Spinal cord (tissue), 10 donors: Measurements from ENCODE around the gene MCU. TPM values are rescaled to one million over a fixed set of nuclear protein-coding genes. Genes with fewer than 3 reads are reported as not detected.
"Not testable (repeated sequence)": the region's sequence is repeated elsewhere in the genome, so short reads cannot be mapped to it uniquely, and the experiment has no call there.

ENCODE experiments used
- DNase-seq, 6 donors: peaks; one replicate each; pipeline versions ENCODE4 v3.0.0 to v3.0.0-alpha.2; 2013 to 2015; ENCODE audit warnings: low spot score in 6 of 6, low read depth in 4 of 6
- H3K27ac ChIP-seq: one replicate; pipeline ENCODE4 v1.5.1; 2013; ENCODE audit warnings: low read depth, low read length, control low read depth
- H3K27me3 ChIP-seq: one replicate; pipeline ENCODE4 v1.6.1; 2013; ENCODE audit warnings: low read length; ENCODE audit not compliant: control insufficient read depth, insufficient read depth
- H3K36me3 ChIP-seq: one replicate; pipeline ENCODE4 v1.6.1; 2013; ENCODE audit warnings: low read length; ENCODE audit not compliant: control insufficient read depth, insufficient read depth
- H3K4me1 ChIP-seq: one replicate; pipeline ENCODE4 v1.6.1; 2013; ENCODE audit warnings: low read length; ENCODE audit not compliant: control insufficient read depth, insufficient read depth
- H3K4me3 ChIP-seq: one replicate; pipeline ENCODE4 v1.5.1; 2013; ENCODE audit warnings: low read depth, low read length, control low read depth
- H3K9me3 ChIP-seq: one replicate; pipeline ENCODE4 v1.6.1; 2013; ENCODE audit warnings: low read length; ENCODE audit not compliant: control insufficient read depth, insufficient read depth
- WGBS: methylation state at CpG from one replicate; pipeline ENCODE4 v1.1.5; 2013; ENCODE audit warnings: missing lambda C conversion rate; ENCODE audit not compliant: insufficient coverage; 5-methylcytosine and 5-hydroxymethylcytosine counted together
- polyA plus RNA-seq, 2 donors: library from polyadenylated mRNA; unstranded; fragments of 120-200 nt; gene quantifications; one replicate each; pipeline ENCODE4 v1.2.1, GENCODE V29; 2013; ENCODE audit not compliant: insufficient read length in 2 of 2
- total RNA-seq, 2 donors: library from RNA; depleted of rRNA in 1 of 2; stranded (reverse); fragments of 120-200 nt in 1 of 2; fragments of >200 nt in 1 of 2; gene quantifications; one replicate each; pipeline versions ENCODE4 v1.2.3 to v1.2.4, GENCODE V29; 2013 to 2014
- donor health status: healthy.

The MCU gene
- total and polyA plus RNA-seq, 4 donors = 39.2 to 55.2 (median 42.2) TPM

DNA sequence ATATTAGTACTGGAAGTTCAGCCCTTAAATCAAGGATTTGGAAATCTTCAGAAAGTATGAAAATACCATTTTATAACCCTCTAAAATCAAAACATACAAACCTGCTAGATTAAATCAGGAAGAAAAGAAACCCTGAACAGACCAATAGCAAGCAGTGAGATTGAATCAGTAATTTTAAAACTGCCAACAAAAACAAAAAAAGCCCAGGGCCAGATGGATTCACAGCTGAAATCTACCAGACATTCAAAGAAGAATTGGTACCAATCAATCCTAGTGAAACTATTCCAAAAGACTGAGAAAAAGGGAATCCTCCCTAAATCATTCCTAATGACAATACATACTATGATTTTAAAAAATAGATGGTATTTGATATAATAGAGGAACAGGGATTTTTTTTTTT lies 70.1 kb downstream of the MCU start:
- H3K36me3 ChIP-seq = no peaks in the 10 kb centered on the region
- H3K27ac ChIP-seq = peak overlapping the region; percentile 29
- H3K4me1 ChIP-seq = no peaks in the 10 kb centered on the region
- no peaks in the 10 kb centered on the region for H3K9me3 ChIP-seq
- H3K4me3 ChIP-seq = no peak overlapping the region
- no peaks in the 10 kb centered on the region for H3K27me3 ChIP-seq
- peak in 1 of 6 donors; percentile 48 for DNase-seq

DNA sequence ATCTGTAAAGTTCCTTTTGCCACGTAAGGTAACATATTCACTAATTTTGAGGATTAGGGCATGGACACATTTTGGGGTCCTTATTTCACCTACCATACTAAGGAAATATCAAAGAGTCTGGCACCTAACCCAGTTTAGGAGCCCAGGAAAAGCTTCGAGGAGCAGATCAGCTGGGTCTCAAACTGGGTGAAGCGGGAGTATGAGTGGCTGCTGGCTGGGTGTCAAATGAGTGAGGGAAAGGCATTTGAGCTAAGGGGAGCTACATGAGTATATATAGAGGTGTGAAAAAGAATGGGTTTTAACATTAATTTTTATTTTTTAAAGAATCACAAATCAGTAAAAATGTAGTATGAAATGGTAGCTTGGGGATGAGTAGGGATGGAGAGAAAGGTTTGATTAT lies 71.3 kb downstream of the MCU start:
- H3K36me3 ChIP-seq = no peaks in the 10 kb centered on the region
- H3K4me1 ChIP-seq = no peaks in the 10 kb centered on the region
- no peaks in the 10 kb centered on the region for H3K9me3 ChIP-seq
- H3K4me3 ChIP-seq = no peak overlapping the region
- no peak for DNase-seq
- 93% methylated on average over 2 of the region's 3 CpGs for WGBS
- H3K27me3 ChIP-seq = no peaks in the 10 kb centered on the region
- H3K27ac ChIP-seq = no peak overlapping the region

DNA sequence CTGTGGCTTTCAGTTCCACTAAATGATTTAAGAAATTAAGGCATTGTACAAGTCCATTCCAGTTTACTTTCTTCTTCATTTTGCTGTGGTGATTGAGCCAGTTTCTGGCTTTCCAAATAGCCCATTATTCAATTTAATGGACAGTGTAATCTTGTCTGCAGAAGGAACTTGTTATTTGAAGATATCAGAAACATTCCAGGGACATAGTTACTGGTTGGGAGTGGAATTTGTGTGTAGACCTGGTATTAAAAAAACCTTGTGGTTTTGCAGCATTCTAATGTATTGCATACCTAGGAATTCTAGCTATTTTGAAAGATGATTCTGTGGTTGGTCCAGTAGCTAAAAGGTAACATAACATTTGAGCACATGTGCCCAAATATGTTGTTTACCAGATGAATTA lies 72.2 kb downstream of the MCU start:
- no peaks in the 10 kb centered on the region for H3K36me3 ChIP-seq
- no peaks in the 10 kb centered on the region for H3K4me1 ChIP-seq
- no peaks in the 10 kb centered on the region for H3K27me3 ChIP-seq
- H3K9me3 ChIP-seq = no peaks in the 10 kb centered on the region
- no peak overlapping the region for H3K4me3 ChIP-seq
- H3K27ac ChIP-seq = no peak overlapping the region
- DNase-seq = peak in 1 of 6 donors; percentile 17

DNA sequence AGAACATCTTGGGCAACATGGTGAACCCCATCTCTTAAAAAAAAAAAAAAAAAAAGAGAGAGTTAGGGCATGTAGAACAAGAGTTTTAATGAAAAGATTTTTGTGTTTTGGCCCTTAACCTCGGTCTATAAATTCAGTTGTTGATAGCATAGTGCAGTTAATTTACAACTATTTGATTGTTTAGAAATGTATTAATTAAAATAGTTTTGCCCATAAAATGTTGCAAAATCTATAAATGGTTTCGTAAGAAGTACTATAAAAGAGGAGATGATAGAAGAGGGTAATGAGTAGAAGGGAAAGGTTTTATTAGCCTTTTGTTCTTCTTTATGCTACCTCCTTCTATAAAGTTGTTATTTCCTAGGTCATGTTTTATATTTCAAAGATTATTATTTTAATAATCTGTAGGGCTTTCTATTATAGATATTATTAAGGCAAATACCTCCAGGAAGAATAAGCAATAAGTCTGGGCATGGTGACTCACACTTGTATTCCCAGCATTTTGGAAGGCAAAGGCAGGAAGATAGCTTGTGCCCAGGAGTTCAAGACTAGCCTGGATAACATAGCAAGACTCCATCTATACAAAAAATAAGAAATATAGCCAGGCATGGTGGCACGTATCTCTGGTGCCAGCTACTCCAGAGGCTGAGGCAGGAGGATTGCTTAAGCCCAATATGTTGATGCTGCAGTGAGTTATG lies 73.3 kb downstream of the MCU start:
- no peak overlapping the region for H3K4me3 ChIP-seq
- H3K27ac ChIP-seq = no peak overlapping the region
- no peaks in the 10 kb centered on the region for H3K4me1 ChIP-seq
- no peak for DNase-seq
- H3K27me3 ChIP-seq = no peaks in the 10 kb centered on the region
- no CpG with 5 or more reads among the region's 3 CpGs for WGBS
- H3K36me3 ChIP-seq = no peaks in the 10 kb centered on the region
- no peaks in the 10 kb centered on the region for H3K9me3 ChIP-seq

DNA sequence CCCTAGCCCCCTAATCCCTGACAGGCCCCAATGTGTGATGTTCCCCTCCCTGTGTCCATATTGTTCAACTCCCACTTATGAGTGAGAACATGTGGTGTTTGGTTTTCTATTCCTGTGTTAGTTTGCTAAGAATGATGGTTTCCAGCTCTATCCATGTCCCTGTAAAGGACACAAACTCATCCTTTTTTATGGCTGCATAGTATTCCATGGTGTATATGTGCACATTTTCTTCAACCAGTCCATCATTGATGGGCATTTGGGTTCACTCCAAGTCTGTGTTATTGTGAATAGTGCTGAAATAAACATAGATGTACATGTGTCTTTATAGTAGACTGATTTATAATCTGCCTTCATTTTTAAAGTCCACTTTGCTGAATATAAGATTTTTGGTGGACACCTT lies 79.3 kb downstream of the MCU start:
- H3K4me3 ChIP-seq, DNase-seq, H3K27me3 ChIP-seq: not testable (repeated sequence)

DNA sequence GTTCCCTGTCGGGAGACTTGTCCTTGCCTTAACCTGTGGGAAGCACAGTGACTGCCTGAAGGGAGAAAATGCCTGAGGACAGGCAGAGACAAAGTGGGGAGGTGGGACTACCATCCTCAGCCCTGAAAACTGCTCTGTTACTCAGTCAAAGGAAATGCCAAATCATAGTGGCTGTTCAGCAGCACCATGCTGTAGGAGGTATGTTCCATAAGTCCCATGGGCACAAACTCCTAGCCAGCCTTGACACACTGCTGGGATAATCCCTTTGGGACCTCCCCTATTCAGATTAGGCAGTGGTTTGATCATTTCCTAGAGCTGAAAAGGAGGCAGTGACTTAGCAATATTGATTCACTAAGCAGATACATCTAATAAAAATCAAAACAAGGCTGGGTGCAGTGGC lies 80.1 kb downstream of the MCU start:
- Histone ChIP-seq H3K4me3 (no peak overlapping the region), H3K9me3 (peaks cover 5% of the 10 kb centered on the region), H3K4me1 (no peaks in the 10 kb centered on the region), H3K27ac (no peak overlapping the region), H3K36me3 (no peaks in the 10 kb centered on the region), H3K27me3 (no peaks in the 10 kb centered on the region)
- no peak for DNase-seq
- WGBS = 100% methylated on average over 1 of the region's 1 CpG

More for the DNA sequence above, 79.3 kb downstream of the MCU start:
- not testable (repeated sequence) for H3K4me1 ChIP-seq, H3K36me3 ChIP-seq, H3K27ac ChIP-seq, H3K9me3 ChIP-seq

DNA sequence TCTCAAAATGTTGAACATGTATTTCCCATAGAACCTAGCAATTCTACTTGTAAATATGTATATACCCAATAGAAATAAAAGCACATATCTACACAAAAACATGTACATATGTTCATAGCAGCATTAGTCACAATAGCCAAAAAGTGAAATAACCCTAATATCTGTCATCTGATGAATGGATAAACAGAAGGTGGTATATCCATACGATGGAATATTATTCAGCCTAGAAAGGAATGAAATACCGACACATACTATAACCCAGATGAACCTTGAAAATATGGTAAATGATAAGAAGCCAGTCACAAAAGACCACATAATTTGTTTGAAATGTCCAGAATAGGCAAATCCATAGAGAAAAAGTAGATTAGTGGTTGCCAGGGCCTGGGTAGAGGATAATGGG lies 87.9 kb downstream of the MCU start:
- DNase-seq = no peak
- Histone ChIP-seq H3K4me1 (peaks cover 3% of the 10 kb centered on the region), H3K36me3 (no peaks in the 10 kb centered on the region), H3K4me3 (no peak overlapping the region), H3K9me3 (peaks cover 1% of the 10 kb centered on the region), H3K27me3 (no peaks in the 10 kb centered on the region), H3K27ac (no peak overlapping the region)
- no CpG with 5 or more reads among the region's 2 CpGs for WGBS

DNA sequence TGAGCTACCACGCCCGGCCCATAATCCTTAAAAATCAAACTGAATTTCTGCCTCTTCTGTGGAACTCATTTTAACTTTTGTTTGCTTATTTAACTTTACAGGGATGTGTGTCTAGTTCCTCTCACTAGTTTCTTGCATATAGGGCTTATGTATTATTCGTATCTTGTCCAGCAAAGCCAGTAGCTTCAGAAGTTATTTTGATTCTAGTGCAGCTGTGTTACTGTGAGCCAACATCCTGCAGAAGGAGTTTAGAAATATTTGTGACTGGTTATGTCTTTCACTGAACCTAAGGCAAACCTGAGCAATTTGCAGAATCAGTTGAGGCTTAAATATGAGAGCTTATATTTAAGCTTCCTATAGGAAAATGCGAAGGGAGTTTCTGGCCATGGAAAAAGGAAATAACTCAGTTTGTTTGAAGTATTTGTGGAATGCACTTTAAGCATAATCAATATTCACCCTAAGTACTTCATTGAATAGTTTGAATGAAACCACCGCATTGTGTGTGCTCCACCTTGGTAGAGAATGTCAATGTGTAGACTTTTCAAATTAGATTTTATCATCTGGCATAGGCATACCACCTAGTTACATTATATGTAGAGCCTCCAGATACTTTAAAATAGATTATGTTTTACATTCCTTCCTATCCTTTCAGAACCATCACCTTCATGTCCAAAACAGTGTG lies 90.8 kb downstream of the MCU start:
- peak overlapping the region; percentile 82 for H3K27ac ChIP-seq
- peaks cover 1% of the 10 kb centered on the region for H3K9me3 ChIP-seq
- no peak for DNase-seq
- no peak overlapping the region for H3K4me3 ChIP-seq
- WGBS = 83% methylated on average over 2 of the region's 5 CpGs
- peaks cover 7% of the 10 kb centered on the region for H3K4me1 ChIP-seq
- H3K27me3 ChIP-seq = no peaks in the 10 kb centered on the region
- H3K36me3 ChIP-seq = no peaks in the 10 kb centered on the region

DNA sequence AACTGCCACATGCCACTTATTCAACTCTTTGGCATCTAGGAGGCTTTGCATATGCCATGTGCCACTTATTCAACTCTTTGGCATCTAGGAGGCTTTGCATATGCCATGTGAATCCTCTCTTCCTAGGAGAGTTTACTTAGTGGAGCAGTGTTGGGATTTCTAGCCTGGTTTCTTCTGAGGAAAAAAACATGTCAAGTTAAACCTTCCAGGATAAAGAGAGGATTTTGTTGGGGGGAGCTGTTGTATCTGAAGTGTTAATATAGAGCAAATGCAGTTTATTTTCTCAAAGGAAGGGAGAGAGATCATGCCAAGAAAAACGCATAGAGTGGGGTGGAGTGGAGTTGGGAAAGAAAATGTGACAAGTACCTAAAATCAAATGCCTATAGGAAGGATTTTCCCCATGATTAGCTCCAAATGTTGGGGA lies 91.5 kb downstream of the MCU start:
- H3K9me3 ChIP-seq = peaks cover 1% of the 10 kb centered on the region
- peak in 1 of 6 donors; percentile 59 for DNase-seq
- no peaks in the 10 kb centered on the region for H3K36me3 ChIP-seq
- H3K4me3 ChIP-seq = no peak overlapping the region
- WGBS = 17% methylated on average over 1 of the region's 1 CpG
- H3K27me3 ChIP-seq = no peaks in the 10 kb centered on the region
- H3K4me1 ChIP-seq = peaks cover 7% of the 10 kb centered on the region
- H3K27ac ChIP-seq = peak overlapping the region; percentile 82
